RKO (cell line): Measurements from ENCODE around the gene AFF3.
"Not testable (repeated sequence)": the region's sequence is repeated elsewhere in the genome, so short reads cannot be mapped to it uniquely, and the experiment has no call there.

Experiments
- DNase-seq: peaks from one replicate; pipeline ENCODE4 v3.0.0-alpha.2; 2016; ENCODE audit warnings: low spot score

Gene AFF3

DNA sequence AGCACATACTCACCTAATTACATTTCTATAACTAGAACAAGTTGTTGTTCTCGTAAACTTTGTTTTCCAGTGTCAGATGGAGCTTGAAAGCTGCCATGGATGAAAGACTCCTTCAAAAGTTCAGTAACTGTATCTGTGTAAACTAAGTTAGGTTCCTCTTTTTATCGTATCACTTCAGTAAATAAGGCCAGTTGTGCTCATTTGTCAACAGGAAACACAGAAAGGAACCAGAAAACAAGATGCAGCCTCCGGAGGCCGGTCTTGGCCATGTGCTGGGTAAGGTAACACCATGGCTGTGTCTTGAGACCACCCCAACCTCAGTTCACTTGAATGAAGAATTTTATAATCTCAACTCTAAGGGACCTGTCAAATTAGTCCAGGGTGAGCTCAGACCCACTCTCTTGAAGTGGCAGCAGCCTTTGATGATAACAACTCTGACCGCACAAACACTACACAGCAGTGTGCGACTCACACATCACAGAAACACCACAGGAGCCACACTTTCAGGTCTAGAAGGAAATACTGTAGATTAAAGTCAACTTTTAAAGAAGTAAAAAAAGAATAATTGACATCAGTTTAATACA is 213.8 kb downstream of the AFF3 start:
- DNase-seq: no peak

DNA sequence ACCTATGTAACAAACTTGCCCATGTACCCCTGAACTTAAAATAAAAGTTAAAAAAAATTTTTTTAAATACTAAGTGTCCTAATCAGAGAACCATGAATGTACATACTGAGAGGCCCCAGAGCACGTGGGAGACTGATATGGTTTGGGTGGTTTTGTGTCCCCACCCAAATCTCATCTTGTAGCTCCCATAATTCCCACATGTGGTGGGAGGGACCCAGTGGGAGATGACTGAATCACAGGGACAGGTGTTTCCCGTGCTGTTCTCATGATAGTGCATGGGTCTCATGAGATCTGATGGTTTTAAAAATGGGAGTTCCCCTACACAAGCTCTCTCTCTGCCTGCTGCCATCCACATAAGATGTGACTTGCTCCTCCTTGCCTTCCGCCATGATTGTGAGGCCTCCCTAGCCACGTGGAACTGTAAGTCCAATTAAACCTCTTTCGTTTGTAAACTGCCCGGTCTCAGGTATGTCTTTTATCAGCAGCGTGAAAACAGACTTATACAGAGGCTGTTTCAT is 214.6 kb downstream of the AFF3 start:
- not testable (repeated sequence) for DNase-seq

DNA sequence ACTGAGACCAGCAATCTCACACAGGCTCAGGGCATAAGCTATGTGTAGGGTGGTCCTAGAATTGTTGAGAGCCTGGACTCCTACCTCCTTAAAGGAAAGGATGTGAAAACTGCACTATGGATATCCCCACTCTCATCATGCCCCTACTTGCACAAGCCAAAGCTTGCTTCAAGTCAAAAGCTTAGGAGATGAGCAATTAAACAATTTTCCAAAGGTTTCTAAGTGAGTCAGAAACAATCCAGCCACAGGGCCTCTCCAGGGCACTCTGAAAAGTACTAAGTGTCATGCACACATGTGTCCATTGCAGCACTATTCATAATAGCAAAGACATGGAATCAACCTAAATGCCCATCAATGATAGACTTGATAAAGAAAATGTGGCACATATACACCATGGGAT is 215.4 kb downstream of the AFF3 start:
- DNase-seq: no peak

DNA sequence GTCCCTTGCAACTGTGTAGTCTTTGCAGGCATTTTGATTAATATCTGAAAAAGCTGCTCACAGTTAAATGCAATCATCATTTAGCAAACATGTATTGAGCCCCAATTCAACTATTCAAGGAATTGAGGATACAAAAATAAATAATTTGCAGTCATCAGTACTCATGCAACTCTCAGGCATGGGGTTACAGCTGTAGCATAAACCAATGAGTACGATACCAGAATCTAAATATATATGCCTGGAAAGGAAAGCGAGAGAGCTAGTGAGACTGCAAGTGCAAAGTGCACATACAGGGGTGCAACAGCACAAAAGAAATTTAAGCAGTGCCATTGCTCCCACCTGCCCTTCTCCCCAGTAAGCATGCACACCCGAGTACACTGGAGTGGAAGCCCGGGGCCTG is 216.4 kb downstream of the AFF3 start:
- no peak for DNase-seq

DNA sequence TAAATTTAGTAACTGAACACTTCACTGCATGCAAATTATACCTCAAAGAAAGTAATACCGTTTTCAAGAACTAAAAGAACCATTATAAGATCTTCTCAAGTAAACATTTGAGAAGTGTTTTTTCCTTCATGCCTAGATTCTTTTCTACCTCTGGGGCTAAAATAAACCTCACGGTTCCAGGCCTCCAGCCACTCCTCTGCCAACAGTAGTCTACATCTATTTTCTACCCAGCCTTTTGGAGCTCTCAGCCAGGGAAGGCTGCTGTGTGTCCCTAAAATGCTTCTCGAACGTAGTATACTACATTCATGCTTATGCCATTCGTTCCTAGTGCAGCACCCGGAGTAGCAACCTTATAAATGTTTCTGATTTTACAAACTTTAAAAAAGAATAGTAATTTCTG is 219.7 kb downstream of the AFF3 start:
- no peak for DNase-seq

DNA sequence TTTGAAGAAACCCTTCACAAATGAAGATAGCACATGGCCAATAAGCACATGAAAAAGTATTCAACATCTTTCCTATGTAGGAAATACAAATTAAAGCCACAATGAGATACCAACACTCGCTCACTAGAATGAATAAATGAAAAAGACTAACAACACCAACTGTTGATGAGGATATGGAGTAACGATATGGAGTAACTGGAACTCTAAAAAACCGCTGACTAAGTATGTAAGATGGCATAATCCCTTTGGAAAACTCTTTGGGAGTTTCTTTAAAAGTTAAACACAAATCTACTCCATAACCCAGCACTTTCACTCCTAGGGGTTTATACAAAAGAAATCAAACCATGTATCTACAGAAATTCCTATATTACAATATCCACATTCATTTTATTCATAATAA is 220.5 kb downstream of the AFF3 start:
- DNase-seq: no peak

DNA sequence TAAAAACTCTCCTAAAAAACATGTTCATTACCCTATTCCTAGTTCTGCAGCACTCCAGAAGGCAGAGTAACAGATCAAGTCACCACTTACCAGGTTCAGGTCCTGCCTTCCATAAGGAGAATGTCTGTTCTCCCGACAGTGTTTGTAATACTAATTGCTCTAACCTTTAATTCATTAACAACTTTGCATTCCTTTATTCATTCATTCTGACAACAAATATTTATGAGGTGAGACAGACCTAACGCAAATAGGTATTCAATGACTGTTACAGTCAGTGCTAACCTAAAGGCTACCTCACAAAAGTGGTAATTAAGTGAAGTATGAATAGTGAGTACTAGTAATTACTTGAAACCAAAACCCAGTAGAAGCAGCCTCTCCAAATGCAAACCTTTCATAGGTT is 224.0 kb downstream of the AFF3 start:
- no peak for DNase-seq

DNA sequence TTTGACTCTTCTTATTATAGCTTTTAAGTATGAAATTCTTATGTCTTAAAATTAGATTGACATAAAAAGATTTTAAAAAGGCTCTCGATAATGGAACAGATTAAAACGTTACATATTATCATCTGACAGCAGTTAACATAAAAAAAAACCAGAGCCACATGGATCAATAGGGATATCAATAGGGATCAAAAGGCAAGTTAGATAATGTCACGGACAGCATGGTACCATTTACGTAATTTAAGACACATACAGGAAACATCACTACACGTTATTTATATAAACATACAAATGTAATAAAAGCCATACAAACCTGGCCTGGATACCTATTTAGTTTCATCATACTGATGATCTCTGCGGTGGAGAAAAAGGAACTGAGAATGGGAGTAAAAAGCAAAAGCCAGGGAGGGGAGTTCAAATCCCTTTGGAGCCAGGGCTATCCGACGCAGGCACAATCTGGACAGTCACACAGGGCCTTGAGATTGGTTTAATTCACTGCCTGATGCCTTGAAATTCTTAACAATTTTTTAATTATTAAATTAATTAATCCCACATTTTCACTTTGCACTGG is 227.2 kb downstream of the AFF3 start:
- no peak for DNase-seq

DNA sequence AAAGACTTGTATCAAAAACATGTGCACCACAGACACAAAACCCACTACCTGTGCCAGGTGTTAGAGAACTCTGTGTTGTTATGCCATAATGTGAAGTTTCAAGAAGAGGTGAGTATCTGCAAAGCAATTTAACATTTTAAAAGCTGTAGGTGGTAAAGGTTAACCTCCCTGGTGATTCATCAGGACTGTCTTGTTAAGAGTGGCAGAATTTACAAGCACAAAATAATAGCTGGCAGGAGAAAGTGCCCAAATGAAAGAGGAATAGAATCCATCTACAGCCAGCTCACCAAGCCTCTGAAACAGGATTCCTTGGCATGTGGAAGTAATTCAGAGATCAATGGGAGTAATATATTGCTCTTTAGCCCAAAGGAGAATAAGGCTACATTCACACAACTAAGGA is 230.7 kb downstream of the AFF3 start:
- DNase-seq: no peak

DNA sequence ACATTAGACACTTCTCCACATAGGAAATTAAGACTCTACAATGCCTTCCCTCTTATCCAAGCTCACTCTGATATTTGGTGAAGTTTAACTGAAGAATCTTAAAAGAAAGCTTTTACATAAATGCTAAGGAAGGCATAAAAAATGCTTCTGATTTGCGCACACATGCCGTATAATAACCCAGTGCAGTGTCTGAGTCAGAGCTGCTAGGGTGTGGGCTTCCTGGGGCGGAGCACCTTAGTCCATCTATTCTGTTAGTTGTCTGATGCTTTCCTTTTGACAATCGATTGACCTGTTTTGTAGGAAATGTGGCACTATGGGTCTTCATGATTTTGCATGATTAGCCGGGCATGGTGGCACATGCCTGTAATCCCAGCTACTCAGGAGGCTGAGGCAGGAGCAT is 231.5 kb downstream of the AFF3 start:
- no peak for DNase-seq

DNA sequence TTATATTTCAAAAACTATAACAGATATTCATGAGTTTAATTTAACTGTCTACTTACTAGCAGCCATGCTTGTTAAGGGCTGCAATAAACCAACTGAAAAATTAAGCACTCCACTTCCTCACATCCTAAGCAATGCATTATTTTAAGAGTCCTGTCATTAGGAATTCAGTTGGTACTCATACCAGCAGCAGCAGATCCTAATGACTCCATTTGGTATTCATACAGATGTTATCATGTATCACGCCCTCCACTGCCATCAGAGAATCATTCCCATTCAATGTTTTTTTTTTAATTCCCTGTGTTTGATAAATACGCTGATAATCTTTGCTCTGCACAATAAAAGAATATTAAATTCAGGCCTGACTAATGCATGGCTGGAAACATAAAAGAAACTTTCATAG is 236.8 kb downstream of the AFF3 start:
- no peak for DNase-seq

DNA sequence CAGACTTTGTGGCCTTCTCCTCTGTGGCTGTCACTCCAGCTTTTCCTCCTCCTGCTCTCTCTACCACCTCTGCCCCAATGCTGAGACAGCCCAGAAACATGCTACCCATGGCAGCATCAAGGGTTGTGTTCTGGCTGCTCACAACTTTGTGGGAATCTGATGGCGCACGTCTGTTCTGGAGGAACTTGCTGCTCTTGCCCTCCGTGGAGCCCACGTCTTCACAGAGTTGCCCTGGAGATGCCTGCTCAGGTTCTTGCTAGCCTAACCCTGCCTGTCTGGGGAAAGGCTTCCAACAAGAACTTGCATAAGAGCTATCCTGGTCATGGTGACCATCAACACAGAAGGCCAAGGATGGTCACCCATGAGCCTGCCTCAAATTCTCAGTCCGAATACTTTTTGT is 237.4 kb downstream of the AFF3 start:
- no peak for DNase-seq

DNA sequence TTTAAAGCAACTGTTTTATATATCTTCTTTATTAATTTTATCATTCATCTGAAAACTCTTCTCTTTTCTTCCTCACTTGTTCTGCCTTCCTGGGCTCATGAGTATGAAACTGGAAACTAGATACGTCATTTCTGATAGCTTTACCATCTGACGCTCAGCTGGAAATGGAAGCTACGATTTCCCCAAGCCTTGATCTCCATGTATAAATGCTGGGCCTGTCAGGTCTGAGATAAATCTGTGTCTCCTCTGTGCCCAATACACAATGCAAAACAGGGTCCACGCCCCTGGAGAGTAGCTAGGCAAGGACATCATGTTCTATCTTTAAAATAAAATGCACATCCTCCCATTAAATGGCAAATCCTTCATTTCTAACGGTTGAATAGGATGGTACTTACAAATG is 238.4 kb downstream of the AFF3 start:
- no peak for DNase-seq

DNA sequence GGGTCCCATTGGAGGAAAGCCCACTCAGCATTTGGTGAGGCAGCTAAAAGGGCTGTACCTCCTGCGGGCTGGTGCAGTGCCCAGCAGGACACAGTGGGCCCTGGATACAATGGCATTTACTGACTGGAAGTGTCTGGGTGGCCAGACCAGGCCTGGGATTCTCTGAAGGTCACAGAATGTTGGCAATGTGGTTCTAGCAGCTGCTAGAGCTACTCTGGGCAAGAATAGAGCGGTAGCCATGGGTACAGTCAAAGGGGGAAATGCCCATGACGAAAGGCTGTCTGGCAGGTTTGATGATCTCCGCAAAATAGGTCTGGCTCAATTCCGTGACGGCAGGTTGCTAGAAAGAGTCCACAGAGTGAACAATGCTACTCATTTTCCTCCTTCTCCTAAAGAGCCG is 241.8 kb downstream of the AFF3 start:
- DNase-seq: no peak

DNA sequence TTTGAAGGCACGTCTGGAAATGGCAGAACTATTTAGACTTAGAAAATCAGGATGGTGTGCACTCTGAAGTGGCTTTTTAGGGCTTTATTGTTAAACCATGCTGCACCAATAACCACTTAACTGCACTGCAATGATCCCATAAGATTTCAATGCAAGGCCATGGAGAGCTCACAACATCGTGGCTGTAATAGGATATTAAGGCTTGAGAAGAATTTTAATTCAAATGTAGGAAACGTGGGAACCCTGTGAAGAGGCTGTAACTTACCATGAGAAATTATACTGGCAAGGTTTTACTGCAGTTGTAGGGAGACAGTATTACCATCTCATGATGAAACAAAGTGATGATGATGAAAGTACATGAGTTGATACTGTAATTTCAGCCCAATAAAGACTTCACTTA is 242.5 kb downstream of the AFF3 start:
- no peak for DNase-seq

DNA sequence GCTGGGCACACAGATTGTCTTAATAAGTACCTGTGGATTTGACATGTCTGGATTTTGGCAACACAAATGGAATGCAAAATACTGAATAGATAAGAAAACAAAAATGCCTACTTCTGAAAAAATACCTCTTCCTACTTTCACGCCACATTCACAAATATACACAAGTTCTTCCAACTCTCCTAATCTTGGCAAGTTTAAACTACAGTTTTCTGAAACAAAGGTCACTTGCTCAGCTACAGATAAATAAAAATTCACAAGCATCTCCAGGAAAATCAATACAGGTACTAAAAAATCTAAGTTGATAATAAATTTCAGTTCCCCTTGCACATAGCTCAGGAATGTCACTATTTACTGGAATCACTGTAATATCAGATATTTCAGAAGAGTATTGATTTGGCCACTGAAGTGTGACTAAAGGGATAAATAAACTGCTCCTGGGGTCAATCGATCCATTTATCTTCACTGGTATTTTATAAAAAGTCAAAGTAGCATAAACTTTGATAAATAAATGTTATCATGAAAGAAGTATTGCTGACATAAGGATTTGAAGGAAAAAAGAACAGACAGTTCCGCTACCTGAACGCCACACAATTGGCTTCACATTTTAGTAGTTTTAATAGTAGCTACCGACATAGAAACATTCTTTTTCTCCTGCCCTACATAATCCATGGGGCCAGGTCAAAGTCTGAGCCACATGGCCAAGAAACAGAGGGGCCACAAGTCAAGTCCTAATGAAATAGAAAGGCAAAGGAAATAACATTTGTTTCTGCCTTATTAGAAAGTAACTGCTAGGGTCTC is 243.1 kb downstream of the AFF3 start:
- no peak for DNase-seq

DNA sequence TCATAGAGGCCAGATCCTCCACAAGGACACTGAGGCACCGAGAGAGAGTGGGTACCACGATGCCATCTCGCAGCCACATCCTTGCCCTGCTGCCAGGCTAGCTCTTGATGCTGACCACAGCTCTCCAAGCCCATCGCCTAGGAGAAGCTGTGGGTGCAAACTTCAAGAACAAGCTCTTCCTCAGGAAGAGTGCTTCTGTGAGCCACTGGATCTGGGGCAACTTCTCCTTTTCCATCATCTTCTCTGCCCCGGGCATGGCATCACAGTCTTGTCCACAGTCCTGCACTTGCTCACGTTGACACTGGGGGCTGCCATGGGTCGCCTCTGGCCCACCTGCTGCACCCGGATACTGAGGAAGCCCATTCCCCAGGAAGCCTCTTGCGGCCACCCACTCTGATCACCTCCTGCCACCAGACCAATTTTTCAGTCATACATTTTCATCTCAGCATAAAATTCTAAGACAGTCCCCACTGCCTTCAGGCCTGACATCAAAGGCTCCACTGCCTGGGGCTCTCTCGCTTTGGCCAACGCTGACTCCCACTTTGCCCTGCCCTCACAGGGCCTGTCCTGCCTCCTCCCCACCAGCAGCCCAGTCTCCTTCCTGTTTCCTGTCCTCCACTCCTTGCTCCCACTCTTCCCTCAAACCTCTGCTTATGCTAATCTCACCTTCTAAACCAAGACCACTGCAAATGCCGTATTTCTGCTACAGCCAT is 243.9 kb downstream of the AFF3 start:
- no peak for DNase-seq

DNA sequence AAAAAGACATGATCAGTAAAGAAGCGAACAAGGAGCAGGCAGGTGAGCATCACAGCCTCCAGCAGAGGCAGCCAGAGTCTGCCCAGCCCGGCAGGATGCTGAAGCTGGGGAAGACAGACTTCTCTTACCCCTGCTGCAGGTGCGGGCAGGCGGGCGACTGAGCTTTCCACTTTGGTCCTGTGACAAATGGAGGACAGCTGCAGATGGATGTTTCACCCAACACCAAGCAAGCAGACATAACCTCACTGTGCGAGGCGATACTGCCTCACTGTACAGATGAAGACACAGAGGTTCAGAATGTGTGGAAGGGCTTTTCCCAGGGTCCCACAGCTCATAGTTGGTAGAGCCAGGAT is 251.0 kb downstream of the AFF3 start:
- DNase-seq: no peak

DNA sequence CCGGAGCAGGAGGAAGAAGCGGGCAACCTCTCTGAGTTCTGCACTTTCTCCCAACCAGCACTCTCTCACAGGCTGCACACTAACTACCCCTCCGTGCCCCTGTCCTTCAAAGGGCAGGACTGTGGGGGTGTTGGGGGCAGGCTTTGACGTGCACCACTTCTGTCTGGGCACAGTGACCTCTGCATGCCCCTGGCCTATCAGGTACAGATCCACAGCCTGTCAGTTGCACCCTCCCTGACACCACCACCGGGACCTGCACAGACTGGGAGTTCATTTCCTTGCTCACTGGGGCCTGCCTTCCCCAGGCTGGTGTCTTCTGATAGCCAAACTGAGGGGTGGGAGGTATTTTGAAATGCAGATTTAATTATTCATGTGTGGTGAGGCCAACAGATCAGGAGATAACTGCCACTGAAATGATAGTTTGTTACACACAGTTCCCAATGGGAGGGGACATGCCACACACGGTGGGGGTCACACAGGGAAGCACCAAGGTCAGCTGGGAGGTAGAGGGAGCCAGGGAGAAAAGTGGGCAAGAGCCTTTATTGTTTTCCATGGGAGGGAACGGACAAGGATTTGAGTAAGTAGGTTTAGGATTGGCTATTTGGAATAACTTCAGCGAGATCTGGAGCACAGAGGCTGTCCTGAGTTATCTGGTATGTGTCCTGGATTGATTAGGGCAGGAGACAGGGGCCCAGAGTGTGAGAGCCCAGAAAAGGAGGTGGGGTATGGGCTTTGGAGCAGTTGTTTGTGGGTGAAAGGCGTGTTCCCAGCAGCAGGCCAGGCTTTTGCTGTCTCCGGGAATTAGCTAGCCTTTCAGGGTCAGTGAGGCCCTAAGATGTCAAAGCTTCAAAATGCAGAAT is 251.6 kb downstream of the AFF3 start:
- no peak for DNase-seq

DNA sequence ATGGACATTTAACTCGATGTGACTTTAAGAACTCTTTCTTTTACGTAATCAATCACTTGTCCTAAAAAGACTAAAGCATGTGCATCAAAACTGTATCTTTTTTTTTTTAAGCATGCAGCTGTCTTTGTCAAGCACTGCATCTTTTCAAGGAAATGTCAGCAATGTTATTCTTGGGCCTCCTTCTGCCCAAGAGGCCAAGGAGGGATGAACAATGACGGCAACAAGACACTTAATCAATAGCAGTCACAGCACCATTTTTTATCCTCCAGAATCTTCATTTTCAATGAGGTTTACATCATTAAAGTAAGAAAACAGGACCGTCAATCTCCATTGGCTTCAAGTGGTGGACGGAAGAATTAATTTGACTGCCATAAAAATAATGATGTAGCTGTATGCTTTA is 253.8 kb downstream of the AFF3 start:
- DNase-seq: no peak

DNA sequence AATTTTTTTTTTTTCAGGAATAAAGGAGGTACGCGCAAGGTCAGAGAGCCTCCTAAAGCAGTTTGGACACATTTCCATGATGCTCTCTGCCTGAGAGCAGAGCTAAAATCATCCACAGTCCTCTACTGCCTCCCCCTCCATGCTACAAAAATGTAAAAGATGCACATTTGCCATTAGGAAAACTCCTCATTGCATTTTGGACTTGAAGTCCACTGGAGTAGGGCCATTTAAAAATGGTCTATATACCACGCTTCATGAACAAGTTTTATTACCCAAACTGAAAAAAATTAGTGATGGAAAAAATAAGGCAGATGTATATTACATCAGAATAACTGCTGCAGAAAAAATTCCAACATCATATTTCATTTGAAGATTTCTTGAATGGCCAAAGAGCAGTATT is 256.0 kb downstream of the AFF3 start:
- DNase-seq: no peak

DNA sequence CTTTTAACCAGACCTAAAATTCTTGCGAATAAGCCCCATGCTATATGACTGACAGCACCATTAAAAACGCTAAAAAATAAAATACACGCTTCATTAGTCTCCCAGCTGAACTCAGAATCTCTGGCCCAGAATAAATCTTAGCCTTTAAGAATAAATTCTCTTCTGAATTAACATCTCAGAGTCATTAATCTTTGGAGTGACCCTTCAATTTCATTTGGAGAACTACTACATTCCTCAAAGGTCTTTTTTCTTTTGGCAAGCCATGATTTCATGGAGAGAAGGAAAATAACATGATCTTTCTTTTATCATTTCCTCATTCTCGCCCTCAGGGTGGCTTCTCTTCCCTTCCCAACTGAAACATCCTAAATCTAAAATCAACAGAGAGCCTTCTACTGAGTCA is 259.0 kb downstream of the AFF3 start:
- no peak for DNase-seq
